ENCODE data around the gene THSD7B. TPM values are rescaled to one million over a fixed set of nuclear protein-coding genes. Genes with fewer than 3 reads are reported as not detected.

Gene THSD7B
- total RNA-seq, 1 experiment from 2014 or later: 0.28 TPM

DNA sequence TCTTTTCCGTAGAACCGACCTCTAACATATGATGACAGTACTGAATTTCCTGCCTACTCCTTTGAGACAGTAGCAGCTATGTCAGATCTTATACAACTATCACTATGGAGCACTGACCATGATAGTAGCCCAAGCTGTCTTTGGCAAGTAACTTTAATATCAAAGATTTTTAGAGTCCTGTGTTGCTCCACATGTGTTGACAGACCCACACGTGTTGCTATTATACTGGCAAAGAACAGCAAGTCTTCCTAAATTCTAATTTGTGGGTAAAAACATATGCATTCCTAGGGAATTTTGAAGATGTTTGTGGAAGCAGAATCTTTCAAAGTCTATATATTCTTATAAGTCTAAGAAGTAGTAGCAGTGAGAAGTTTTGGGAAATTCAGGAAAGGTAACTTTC lies 953.4 kb downstream of the THSD7B start:
- DNase-seq: no peak
- Histone ChIP-seq H3K36me3 (replicated peaks; ENCODE audit: control insufficient read depth, insufficient read depth, low read length) (no peaks in the 10 kb centered on the region), H3K27me3 (ENCODE audit: control insufficient read depth, insufficient read depth, low read length) (no peaks in the 10 kb centered on the region), H3K4me3 (ENCODE audit: insufficient read depth, low read depth, low read length) (no peak overlapping the region)

DNA sequence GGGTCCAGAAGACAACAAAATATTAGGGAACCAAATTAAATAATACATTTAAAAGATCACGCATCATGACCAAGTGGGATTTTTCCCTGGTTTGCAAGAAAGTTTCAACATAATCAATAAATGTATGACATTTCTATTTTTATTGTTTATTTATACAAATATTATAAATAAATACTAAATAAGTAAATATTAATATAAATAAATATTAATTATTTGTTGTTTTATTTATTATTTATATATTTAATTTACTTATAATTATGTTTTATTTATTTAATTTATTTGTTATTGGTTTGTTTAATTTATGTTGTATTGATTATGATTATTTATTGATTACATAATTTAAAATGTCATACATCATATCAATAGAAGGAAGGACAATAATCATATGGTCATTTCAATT lies 956.4 kb downstream of the THSD7B start:
- DNase-seq: no peak
- no peak overlapping the region for H3K4me3 ChIP-seq (ENCODE audit: insufficient read depth, low read depth, low read length)
- no peaks in the 10 kb centered on the region for H3K36me3 ChIP-seq (replicated peaks; ENCODE audit: control insufficient read depth, insufficient read depth, low read length)
- no peaks in the 10 kb centered on the region for H3K27me3 ChIP-seq (ENCODE audit: control insufficient read depth, insufficient read depth, low read length)

GRCh38 chr2:137724912-137725311 lies 959.6 kb downstream of the THSD7B start:
- no peak for DNase-seq
- no peaks in the 10 kb centered on the region for H3K27me3 ChIP-seq (ENCODE audit: control insufficient read depth, insufficient read depth, low read length)
- no peak overlapping the region for H3K4me3 ChIP-seq (ENCODE audit: insufficient read depth, low read depth, low read length)
- no peaks in the 10 kb centered on the region for H3K36me3 ChIP-seq (replicated peaks; ENCODE audit: control insufficient read depth, insufficient read depth, low read length)

Measured in H7 (cell line).